GM23338 (cell line): ENCODE measurements around the gene APH1B. TPM values are rescaled to one million over a fixed set of nuclear protein-coding genes. Genes with fewer than 3 reads are reported as not detected.

ENCODE experiments used
- ATAC-seq: fragments of 200-7000 bp; cut with Tn5 transposase; 3 replicates; pipeline ENCODE4 v1.9.1; 2020
- DNase-seq: peaks from one replicate; pipeline ENCODE4 v3.0.0-alpha.2; 2015; ENCODE audit warnings: low spot score
- H2AFZ ChIP-seq: fragments of 200-600 bp; sonication (generic); 2 replicates; pipeline ENCODE4 v1.8.0; 2016; ENCODE audit warnings: antibody characterized with exemption, mild to moderate bottlenecking, moderate library complexity
- H3F3A ChIP-seq: fragments of 200-600 bp; sonication (generic); replicated peaks from 2 replicates; pipeline ENCODE4 v1.8.0; 2017; ENCODE audit warnings: antibody characterized with exemption, mixed run types, low read depth
- H3K27ac ChIP-seq: fragments of 200-600 bp; sonication (generic); 2 replicates; pipeline ENCODE4 v1.6.1; 2016; ENCODE audit warnings: low read depth
- H3K27me3 ChIP-seq: fragments of 200-600 bp; sonication (generic); 2 replicates; pipeline ENCODE4 v1.8.0; 2016; ENCODE audit warnings: mild to moderate bottlenecking, mixed run types, moderate library complexity; ENCODE audit not compliant: insufficient read depth
- H3K36me3 ChIP-seq: fragments of 200-600 bp; sonication (generic); 2 replicates; pipeline ENCODE4 v1.8.0; 2016; ENCODE audit warnings: mild to moderate bottlenecking; ENCODE audit not compliant: insufficient read depth
- H3K4me1 ChIP-seq: fragments of 200-600 bp; sonication (generic); 2 replicates; pipeline ENCODE4 v1.8.0; 2016; ENCODE audit warnings: mild to moderate bottlenecking, moderate library complexity; ENCODE audit not compliant: insufficient read depth
- H3K4me2 ChIP-seq: fragments of 200-600 bp; sonication (generic); 2 replicates; pipeline ENCODE4 v1.7.1; 2017; ENCODE audit warnings: mixed run types
- H3K4me3 ChIP-seq: fragments of 200-600 bp; sonication (generic); 2 replicates; pipeline ENCODE4 v1.6.1; 2016; ENCODE audit warnings: mixed run types
- H3K79me2 ChIP-seq: fragments of 200-600 bp; sonication (generic); replicated peaks from 2 replicates; pipeline ENCODE4 v1.8.0; 2017; ENCODE audit warnings: mild to moderate bottlenecking; ENCODE audit not compliant: insufficient read depth
- H3K9me2 ChIP-seq: fragments of 200-600 bp; sonication (generic); 2 replicates; pipeline ENCODE4 v1.8.0; 2017; ENCODE audit not compliant: insufficient read depth
- H4K20me1 ChIP-seq: fragments of 200-600 bp; sonication (generic); replicated peaks from 2 replicates; pipeline ENCODE4 v1.8.0; 2017; ENCODE audit warnings: mild to moderate bottlenecking; ENCODE audit not compliant: insufficient read depth
- H3K27ac Mint-ChIP-seq: 2 replicates; pipeline ENCODE4 v1.8.0; 2020; ENCODE audit warnings: inconsistent platforms, mild to moderate bottlenecking, moderate library complexity, mixed read lengths
- H3K27me3 Mint-ChIP-seq: 3 replicates; pipeline ENCODE4 v1.8.0; 2022; ENCODE audit warnings: low read depth, mild to moderate bottlenecking, moderate library complexity, mixed read lengths, inconsistent platforms; ENCODE audit not compliant: insufficient read depth, poor library complexity
- H3K36me3 Mint-ChIP-seq: 3 replicates; pipeline ENCODE4 v1.8.0; 2021; ENCODE audit warnings: low read depth, mild to moderate bottlenecking, inconsistent platforms, moderate library complexity, mixed read lengths
- H3K4me1 Mint-ChIP-seq: 3 replicates; pipeline ENCODE4 v1.8.0; 2020; ENCODE audit warnings: mild to moderate bottlenecking, inconsistent platforms, mixed read lengths
- H3K4me3 Mint-ChIP-seq: 3 replicates; pipeline ENCODE4 v1.8.0; 2021; ENCODE audit warnings: moderate library complexity, mild to moderate bottlenecking, inconsistent platforms, mixed read lengths
- H3K9me3 Mint-ChIP-seq: 3 replicates; pipeline ENCODE4 v1.8.0; 2020; ENCODE audit warnings: moderate library complexity, mild to moderate bottlenecking, inconsistent platforms, mixed read lengths
- CREB1 ChIP-seq: fragments of 250-450 bp; sonication (Bioruptor Pico); IDR thresholded peaks from 2 replicates; pipeline ENCODE4 v1.5.0; 2020; ENCODE audit warnings: low read depth, mild to moderate bottlenecking, moderate library complexity
- CTCF ChIP-seq, 2 experiments: fragments of 200-600 bp in 1 of 2; sonication (generic) in 1 of 2; conservative IDR thresholded peaks; 2 replicates each; pipeline versions ENCODE4 v1.5.1 to v1.6.1; 2016 to 2017; ENCODE audit warnings: antibody characterized with exemption in 2 of 2, low read depth in 2 of 2, mild to moderate bottlenecking in 2 of 2, moderate library complexity in 1 of 2
- ETS1 ChIP-seq: IDR thresholded peaks from 2 replicates; pipeline ENCODE4 v1.6.1; 2016; ENCODE audit warnings: antibody characterized with exemption
- EZH2 ChIP-seq: fragments of 200-600 bp; sonication (generic); IDR thresholded peaks from one replicate; pipeline ENCODE4 v1.8.0; 2017; ENCODE audit warnings: antibody characterized with exemption, mild to moderate bottlenecking, low read depth; ENCODE audit not compliant: unreplicated experiment
- EZH2phosphoT487 ChIP-seq: fragments of 200-600 bp; sonication (generic); IDR thresholded peaks from one replicate; pipeline ENCODE4 v1.8.1; 2018; ENCODE audit warnings: antibody characterized with exemption; ENCODE audit not compliant: unreplicated experiment
- NANOG ChIP-seq: IDR thresholded peaks from 2 replicates; pipeline ENCODE4 v1.6.1; 2016; ENCODE audit warnings: antibody characterized with exemption, borderline replicate concordance
- REST ChIP-seq: IDR thresholded peaks from one replicate; pipeline ENCODE4 v1.6.1; 2018; ENCODE audit warnings: antibody characterized with exemption; ENCODE audit not compliant: unreplicated experiment
- ZNF114 ChIP-seq: fragments of 250-450 bp; sonication (Bioruptor Pico); IDR thresholded peaks from 2 replicates; pipeline ENCODE4 v1.5.0; 2020; ENCODE audit warnings: mild to moderate bottlenecking, moderate library complexity
- ZNF462 ChIP-seq: fragments of 250-450 bp; sonication (Bioruptor Pico); IDR thresholded peaks from 2 replicates; pipeline ENCODE4 v1.5.0; 2020; ENCODE audit warnings: mild to moderate bottlenecking, moderate library complexity
- polyA plus RNA-seq: library from polyadenylated mRNA; unstranded; fragments of >200 nt; fragmentation: Nextera tagmentation; extraction: Ambion mirVana; gene quantifications from 2 replicates; pipeline ENCODE4 v1.2.1, GENCODE V29; 2016
- total RNA-seq: library from RNA; depleted of rRNA; stranded (reverse); fragments of >200 nt; shearing (Covaris generic); gene quantifications from 2 replicates; pipeline ENCODE4 v1.2.3, GENCODE V29; 2014

Gene APH1B
- total and polyA plus RNA-seq, 2 experiments from 2014 or later = 14.3 to 24.4 TPM

- Histone ChIP-seq H4K20me1 (peaks cover 5% of the 10 kb centered on the region; the same call in 1 of the 2 replicates), H3K4me2 (no peak overlapping the region), H3K79me2 (peaks cover 8% of the 10 kb centered on the region; the same call in 1 of the 2 replicates)
These were observed 45.7 kb upstream of the APH1B start for GRCh38 chr15:63231706-63232105.

GRCh38 chr15:63232405-63232804, 45.0 kb upstream of the APH1B start:
- no peaks in the 10 kb centered on the region for H3K36me3 Mint-ChIP-seq
- Histone ChIP-seq H4K20me1 (peaks cover 5% of the 10 kb centered on the region; the same call in 1 of the 2 replicates), H3K4me2 (no peak overlapping the region), H3K9me2 (no peaks in the 10 kb centered on the region), H3K27ac (no peak overlapping the region), H3K27me3 (no peaks in the 10 kb centered on the region), H3K36me3 (no peaks in the 10 kb centered on the region), H3K4me3 (no peak overlapping the region), H3K4me1 (no peaks in the 10 kb centered on the region; the same call in 1 of the 2 replicates), H3K79me2 (peaks cover 14% of the 10 kb centered on the region), H2AFZ (no peak overlapping the region), H3F3A (no peaks in the 10 kb centered on the region)
- no peak for ATAC-seq
- H3K27me3 Mint-ChIP-seq = peaks cover 2% of the 10 kb centered on the region
- no peak overlapping the region for H3K4me3 Mint-ChIP-seq
- DNase-seq = no peak
- H3K27ac Mint-ChIP-seq = no peak overlapping the region
- no peaks in the 10 kb centered on the region for H3K9me3 Mint-ChIP-seq
- peaks cover 5% of the 10 kb centered on the region; the same call in 2 of the 3 replicates for H3K4me1 Mint-ChIP-seq
- TF ChIP-seq EZH2phosphoT487 (no peak), NANOG (no peak), CTCF (conservative IDR thresholded peaks at IDR 0.05; ENCODE audit: low read depth in 2 of 2) (no peak), ZNF114 (CRISPR knock-in tag) (no peak), CREB1 (CRISPR knock-in tag) (no peak), ZNF462 (CRISPR knock-in tag) (no peak), REST (no peak), ETS1 (no peak), EZH2 (no peak)

More at GRCh38 chr15:63231706-63232105, 45.7 kb upstream of the APH1B start:
- ATAC-seq (no peak), DNase-seq (no peak)
- H3K36me3 ChIP-seq = no peaks in the 10 kb centered on the region
- H3K27me3 Mint-ChIP-seq = no peaks in the 10 kb centered on the region
- no peak overlapping the region for H3K27ac ChIP-seq
- H3K4me3 ChIP-seq = no peak overlapping the region
- H2AFZ ChIP-seq = no peak overlapping the region
- no peaks in the 10 kb centered on the region for H3K9me2 ChIP-seq
- H3K9me3 Mint-ChIP-seq = no peaks in the 10 kb centered on the region
- H3K4me1 ChIP-seq = no peaks in the 10 kb centered on the region; the same call in 1 of the 2 replicates
- peaks cover 9% of the 10 kb centered on the region; the same call in 2 of the 3 replicates for H3K4me1 Mint-ChIP-seq
- H3K27ac Mint-ChIP-seq = no peak overlapping the region
- H3K4me3 Mint-ChIP-seq = no peak overlapping the region
- TF ChIP-seq EZH2phosphoT487 = no peak
- H3F3A ChIP-seq = no peaks in the 10 kb centered on the region
- no peaks in the 10 kb centered on the region for H3K27me3 ChIP-seq
- no peaks in the 10 kb centered on the region for H3K36me3 Mint-ChIP-seq
